ENCODE data around the gene ITGAX.

The ITGAX gene

GRCh38 chr16:31371619-31372484, 16.9 kb downstream of the ITGAX start:
- no peak overlapping the region for H3K27ac ChIP-seq
- H3K9me3 ChIP-seq, result peaks cover 6% of the 10 kb centered on the region; the same call in 1 of the 2 replicates
- H3K4me3 ChIP-seq, result no peak overlapping the region
- no peaks in the 10 kb centered on the region for H3K36me3 ChIP-seq
- no peak overlapping the region for H3K9ac ChIP-seq
- H3K4me1 ChIP-seq, result peaks cover 26% of the 10 kb centered on the region
- H3K4me2 ChIP-seq, result no peak overlapping the region
- TF ChIP-seq Cebpa-rat (IDR thresholded peaks at IDR 0.05), result no peak
- no peaks in the 10 kb centered on the region for H4K20me1 ChIP-seq
- no peaks in the 10 kb centered on the region for H3K27me3 ChIP-seq

- TF ChIP-seq Cebpa-rat (IDR thresholded peaks at IDR 0.05), result no peak
- no peaks in the 10 kb centered on the region for H3K36me3 ChIP-seq
- peaks cover 12% of the 10 kb centered on the region for H3K4me1 ChIP-seq
- no peak overlapping the region for H3K27ac ChIP-seq
- H3K4me2 ChIP-seq, result no peak overlapping the region
- H4K20me1 ChIP-seq, result no peaks in the 10 kb centered on the region
- H3K27me3 ChIP-seq, result no peaks in the 10 kb centered on the region
- peaks cover 6% of the 10 kb centered on the region; the same call in 1 of the 2 replicates for H3K9me3 ChIP-seq
- no peak overlapping the region for H3K9ac ChIP-seq
- no peak overlapping the region for H3K4me3 ChIP-seq
Observed at GRCh38 chr16:31373235-31373634, 18.3 kb downstream of the ITGAX start.

GRCh38 chr16:31375231-31375630, 20.3 kb downstream of the ITGAX start:
- Histone ChIP-seq H3K4me1 (no peaks in the 10 kb centered on the region), H3K4me3 (no peak overlapping the region), H3K9ac (no peak overlapping the region), H3K4me2 (no peak overlapping the region), H3K27me3 (no peaks in the 10 kb centered on the region), H3K36me3 (no peaks in the 10 kb centered on the region), H3K9me3 (peaks cover 6% of the 10 kb centered on the region; the same call in 1 of the 2 replicates), H3K27ac (no peak overlapping the region), H4K20me1 (no peaks in the 10 kb centered on the region)
- TF ChIP-seq Cebpa-rat (IDR thresholded peaks at IDR 0.05), result no peak

GRCh38 chr16:31376705-31377104, 21.7 kb downstream of the ITGAX start:
- peaks cover 6% of the 10 kb centered on the region; the same call in 1 of the 2 replicates for H3K9me3 ChIP-seq
- H3K4me2 ChIP-seq, result no peak overlapping the region
- H3K9ac ChIP-seq, result no peak overlapping the region

GRCh38 chr16:31377210-31377903, 22.4 kb downstream of the ITGAX start:
- H3K9ac ChIP-seq, result no peak overlapping the region
- no peaks in the 10 kb centered on the region for H3K36me3 ChIP-seq
- no peaks in the 10 kb centered on the region for H4K20me1 ChIP-seq
- no peak overlapping the region for H3K4me2 ChIP-seq
- H3K27ac ChIP-seq, result no peak overlapping the region
- no peaks in the 10 kb centered on the region for H3K4me1 ChIP-seq
- no peak overlapping the region for H3K4me3 ChIP-seq
- H3K9me3 ChIP-seq, result peaks cover 6% of the 10 kb centered on the region; the same call in 1 of the 2 replicates
- TF ChIP-seq Cebpa-rat (IDR thresholded peaks at IDR 0.05), result no peak
- no peaks in the 10 kb centered on the region for H3K27me3 ChIP-seq

More at GRCh38 chr16:31376705-31377104, 21.7 kb downstream of the ITGAX start:
- no peaks in the 10 kb centered on the region for H3K4me1 ChIP-seq
- no peak for TF ChIP-seq Cebpa-rat (IDR thresholded peaks at IDR 0.05)
- no peaks in the 10 kb centered on the region for H3K27me3 ChIP-seq
- H3K27ac ChIP-seq, result no peak overlapping the region
- H4K20me1 ChIP-seq, result no peaks in the 10 kb centered on the region
- H3K4me3 ChIP-seq, result no peak overlapping the region
- H3K36me3 ChIP-seq, result no peaks in the 10 kb centered on the region

- H3K4me2 ChIP-seq, result no peak overlapping the region
- no peaks in the 10 kb centered on the region for H4K20me1 ChIP-seq
Observed at GRCh38 chr16:31380201-31380600, 25.2 kb downstream of the ITGAX start.

GRCh38 chr16:31382485-31383161, 27.6 kb downstream of the ITGAX start:
- Histone ChIP-seq H3K4me3 (no peak overlapping the region), H3K9ac (no peak overlapping the region), H3K9me3 (no peaks in the 10 kb centered on the region), H4K20me1 (no peaks in the 10 kb centered on the region), H3K4me1 (no peaks in the 10 kb centered on the region), H3K4me2 (no peak overlapping the region), H3K27me3 (no peaks in the 10 kb centered on the region), H3K27ac (no peak overlapping the region), H3K36me3 (no peaks in the 10 kb centered on the region)
- TF ChIP-seq Cebpa-rat (IDR thresholded peaks at IDR 0.05), result peak; percentile 50; the same call in 1 of the 2 replicates

More at GRCh38 chr16:31380201-31380600, 25.2 kb downstream of the ITGAX start:
- TF ChIP-seq Cebpa-rat (IDR thresholded peaks at IDR 0.05), result no peak
- no peaks in the 10 kb centered on the region for H3K4me1 ChIP-seq
- no peaks in the 10 kb centered on the region for H3K27me3 ChIP-seq
- no peak overlapping the region for H3K9ac ChIP-seq
- H3K4me3 ChIP-seq, result no peak overlapping the region
- H3K36me3 ChIP-seq, result no peaks in the 10 kb centered on the region
- H3K9me3 ChIP-seq, result peaks cover 1% of the 10 kb centered on the region; the same call in 1 of the 2 replicates
- H3K27ac ChIP-seq, result no peak overlapping the region

GRCh38 chr16:31385680-31386079, 30.7 kb downstream of the ITGAX start:
- H3K9me3 ChIP-seq, result no peaks in the 10 kb centered on the region
- H3K4me3 ChIP-seq, result no peak overlapping the region
- no peak overlapping the region for H3K9ac ChIP-seq
- no peak for TF ChIP-seq Cebpa-rat (IDR thresholded peaks at IDR 0.05)
- H3K4me1 ChIP-seq, result no peaks in the 10 kb centered on the region
- no peak overlapping the region for H3K4me2 ChIP-seq
- H3K36me3 ChIP-seq, result no peaks in the 10 kb centered on the region
- no peak overlapping the region for H3K27ac ChIP-seq
- H4K20me1 ChIP-seq, result no peaks in the 10 kb centered on the region
- no peaks in the 10 kb centered on the region for H3K27me3 ChIP-seq

- no peaks in the 10 kb centered on the region for H3K4me1 ChIP-seq
- H3K4me3 ChIP-seq, result no peak overlapping the region
- no peaks in the 10 kb centered on the region for H3K36me3 ChIP-seq
- no peaks in the 10 kb centered on the region for H3K27me3 ChIP-seq
- H4K20me1 ChIP-seq, result no peaks in the 10 kb centered on the region
- no peak overlapping the region for H3K27ac ChIP-seq
- TF ChIP-seq Cebpa-rat (IDR thresholded peaks at IDR 0.05), result no peak
- no peak overlapping the region for H3K4me2 ChIP-seq
- no peaks in the 10 kb centered on the region for H3K9me3 ChIP-seq
- no peak overlapping the region for H3K9ac ChIP-seq
Observed at GRCh38 chr16:31386157-31386984, 31.4 kb downstream of the ITGAX start.

Measured in BLaER1 (cell line).